Measurements from ENCODE around the gene TRIM6.
"Not testable (repeated sequence)": the region's sequence is repeated elsewhere in the genome, so short reads cannot be mapped to it uniquely, and the experiment has no call there.

Gene TRIM6

DNA sequence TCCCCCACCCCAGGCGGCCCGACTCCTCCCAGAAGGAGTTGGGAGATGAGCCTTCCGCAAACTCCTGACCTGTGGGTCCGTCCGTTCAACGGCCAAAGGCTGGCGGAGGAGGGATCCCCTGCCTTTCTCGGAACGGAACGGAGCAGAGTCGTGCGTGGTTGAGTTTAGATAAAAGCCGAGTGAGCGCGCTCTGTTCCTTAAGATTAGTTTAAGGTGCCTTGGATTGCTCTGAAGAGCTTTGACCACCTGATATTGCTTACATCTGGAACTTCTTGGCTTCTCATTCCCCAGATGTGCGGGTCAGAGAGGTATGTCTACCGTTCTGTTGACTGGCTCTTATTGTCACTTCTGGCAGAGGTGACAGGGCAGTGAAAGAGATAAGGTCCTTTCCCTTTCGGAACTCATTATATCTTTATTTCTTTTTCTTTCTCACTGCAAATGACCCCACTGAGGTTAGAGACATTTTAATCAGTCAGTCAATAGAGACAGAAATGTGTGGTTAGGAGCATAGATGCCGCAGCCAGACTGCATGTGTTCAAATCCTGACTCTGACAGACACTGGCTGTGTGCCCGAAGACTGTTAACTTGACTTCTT is at the start of gene TRIM6:
TSS of gene TRIM6 (plus strand) at position 31 of the 595 bp plus-strand sequence. CDS start at position 292, 261 bp downstream.
- DNase-seq (ENCODE audit: low spot score): peak; percentile 65

GRCh38 chr11:5547982-5548381 is 48.5 kb upstream of the TRIM6 start:
- DNase-seq (ENCODE audit: low spot score): no peak

GRCh38 chr11:5548440-5548839 is 48.0 kb upstream of the TRIM6 start, which contains the start of gene OR52H1:
TSS of gene OR52H1 (minus strand) at chr11:5548540. CDS start at chr11:5545505, 3,035 bp downstream.
- DNase-seq (ENCODE audit: low spot score): no peak

- DNase-seq (ENCODE audit: low spot score): peak; percentile 50
Observed at GRCh38 chr11:5550440-5551095, 45.9 kb upstream of the TRIM6 start.

- DNase-seq (ENCODE audit: low spot score): no peak
Observed at GRCh38 chr11:5553343-5553742, 43.1 kb upstream of the TRIM6 start.

DNA sequence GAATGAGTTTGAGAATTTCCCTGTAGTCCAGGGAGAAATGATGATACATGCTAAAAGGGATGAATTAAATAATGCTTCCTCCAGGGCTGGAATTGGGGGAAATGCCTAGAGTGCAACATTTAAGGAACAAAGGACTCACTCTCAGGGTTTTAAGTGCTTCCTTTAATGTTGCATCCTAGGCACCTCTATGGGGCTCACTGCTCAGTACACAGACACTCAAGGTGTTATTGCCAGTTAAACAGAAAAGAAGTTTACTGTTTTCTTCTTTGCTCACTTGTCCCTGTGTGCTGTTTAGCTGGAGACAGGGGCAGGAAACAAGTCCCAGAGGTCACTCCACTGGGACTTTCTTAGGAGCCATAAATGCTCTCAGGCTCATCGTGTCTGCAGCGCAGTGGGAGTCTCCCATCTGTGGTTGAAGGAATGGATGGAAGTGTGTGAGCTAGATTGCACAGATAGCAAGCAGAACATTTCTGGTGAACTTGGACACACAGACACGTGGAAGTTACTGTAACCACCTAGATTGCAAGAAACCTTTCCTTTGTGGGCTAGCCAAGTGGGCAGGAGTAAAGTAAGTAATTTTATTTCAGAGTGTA is 39.7 kb upstream of the TRIM6 start:
- no peak for DNase-seq (ENCODE audit: low spot score)

DNA sequence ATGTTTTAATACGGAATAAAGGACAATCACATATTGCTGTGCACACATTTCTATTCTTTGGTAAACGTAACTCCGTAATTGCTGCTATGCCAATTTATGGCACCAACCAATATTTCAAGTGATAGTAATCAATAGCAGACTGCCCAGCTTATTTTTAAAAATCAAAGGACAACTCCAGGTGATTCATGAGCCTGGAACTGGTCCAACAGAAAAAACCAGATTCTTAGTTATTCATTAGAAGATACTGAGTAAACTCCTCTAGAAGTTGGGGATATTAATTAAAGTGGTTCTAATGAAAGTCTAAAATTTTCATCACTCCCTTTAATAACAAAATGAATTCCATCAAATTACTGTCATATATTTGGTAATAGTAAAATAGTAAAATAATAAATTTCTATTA is 38.7 kb upstream of the TRIM6 start:
- no peak for DNase-seq (ENCODE audit: low spot score)

DNA sequence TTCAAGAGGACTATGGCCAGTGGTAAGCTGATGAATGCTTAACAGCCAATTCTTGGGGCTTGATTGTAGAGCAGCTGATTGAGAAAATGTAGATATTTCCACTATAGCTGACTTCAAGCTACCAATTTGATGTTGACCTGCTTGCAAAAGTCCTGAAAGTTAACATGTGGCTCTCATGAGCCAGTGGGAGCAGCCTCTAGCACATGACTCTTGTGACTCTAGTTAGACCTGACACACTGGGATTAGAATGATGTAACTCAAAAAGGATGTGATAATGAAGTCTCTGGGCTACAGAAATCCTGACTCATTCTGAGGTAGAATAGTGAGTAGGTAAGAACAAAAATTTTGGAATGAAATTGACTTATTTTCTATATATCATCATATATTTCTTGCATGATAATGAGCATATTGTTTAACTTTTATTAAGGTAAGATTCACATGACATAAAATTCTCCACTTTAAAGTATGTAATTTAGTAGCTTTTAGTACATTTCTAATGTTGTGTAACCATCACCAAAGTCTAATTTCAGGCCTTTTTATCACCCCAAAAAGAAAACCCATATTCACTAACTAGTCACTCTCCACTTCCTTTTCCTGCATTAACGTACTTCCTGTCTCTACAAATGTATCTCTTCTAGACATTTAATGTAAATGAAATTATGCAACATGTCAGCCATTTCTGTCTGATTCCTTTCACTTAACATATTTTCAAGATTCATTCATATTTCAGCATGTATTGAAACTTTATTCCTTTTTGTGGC is 32.0 kb upstream of the TRIM6 start:
- no peak for DNase-seq (ENCODE audit: low spot score)

GRCh38 chr11:5574654-5575053 is 21.8 kb upstream of the TRIM6 start:
- DNase-seq (ENCODE audit: low spot score): no peak

GRCh38 chr11:5575152-5575551 is 21.3 kb upstream of the TRIM6 start:
- no peak for DNase-seq (ENCODE audit: low spot score)

DNA sequence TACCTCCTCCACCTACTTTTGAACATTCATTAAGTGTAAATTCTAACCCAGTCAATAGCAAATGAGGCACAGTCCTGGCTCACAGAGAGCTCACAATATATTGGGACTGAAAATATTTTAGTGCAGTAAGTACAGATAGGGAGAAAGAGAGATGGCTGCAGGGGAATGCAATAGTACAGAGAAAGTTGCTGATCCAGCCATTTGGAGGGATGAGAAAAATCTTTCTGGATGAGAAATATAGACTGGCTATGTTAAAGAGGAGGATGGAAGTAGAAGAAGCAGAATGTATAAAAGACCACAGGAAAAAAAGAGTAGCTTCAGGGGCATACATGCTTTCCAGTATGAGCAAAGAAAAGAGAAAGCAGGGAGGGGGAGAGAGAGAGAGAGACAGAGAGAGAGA is 19.3 kb upstream of the TRIM6 start:
- DNase-seq (ENCODE audit: low spot score): no peak

- DNase-seq (ENCODE audit: low spot score): no peak
Observed at GRCh38 chr11:5580577-5580976, 15.9 kb upstream of the TRIM6 start, which contains the start of gene OR52B6. TSS of gene OR52B6 (plus strand) at chr11:5580877. CDS start at chr11:5580877, 0 bp downstream.

DNA sequence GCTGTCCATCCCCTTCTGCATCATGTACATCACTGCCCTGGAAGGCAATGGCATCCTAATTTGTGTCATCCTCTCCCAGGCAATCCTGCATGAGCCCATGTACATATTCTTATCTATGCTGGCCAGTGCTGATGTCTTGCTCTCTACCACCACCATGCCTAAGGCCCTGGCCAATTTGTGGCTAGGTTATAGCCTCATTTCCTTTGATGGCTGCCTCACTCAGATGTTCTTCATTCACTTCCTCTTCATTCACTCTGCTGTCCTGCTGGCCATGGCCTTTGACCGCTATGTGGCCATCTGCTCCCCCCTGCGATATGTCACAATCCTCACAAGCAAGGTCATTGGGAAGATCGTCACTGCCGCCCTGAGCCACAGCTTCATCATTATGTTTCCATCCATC is 15.4 kb upstream of the TRIM6 start:
- no peak for DNase-seq (ENCODE audit: low spot score)

- not testable (repeated sequence) for DNase-seq (ENCODE audit: low spot score)
Observed at GRCh38 chr11:5584458-5584857, 12.0 kb upstream of the TRIM6 start.

- not testable (repeated sequence) for DNase-seq (ENCODE audit: low spot score)
Observed at GRCh38 chr11:5589906-5590305, 6.5 kb upstream of the TRIM6 start.

- no peak for DNase-seq (ENCODE audit: low spot score)
Observed at GRCh38 chr11:5591613-5592012, 4.8 kb upstream of the TRIM6 start.

DNA sequence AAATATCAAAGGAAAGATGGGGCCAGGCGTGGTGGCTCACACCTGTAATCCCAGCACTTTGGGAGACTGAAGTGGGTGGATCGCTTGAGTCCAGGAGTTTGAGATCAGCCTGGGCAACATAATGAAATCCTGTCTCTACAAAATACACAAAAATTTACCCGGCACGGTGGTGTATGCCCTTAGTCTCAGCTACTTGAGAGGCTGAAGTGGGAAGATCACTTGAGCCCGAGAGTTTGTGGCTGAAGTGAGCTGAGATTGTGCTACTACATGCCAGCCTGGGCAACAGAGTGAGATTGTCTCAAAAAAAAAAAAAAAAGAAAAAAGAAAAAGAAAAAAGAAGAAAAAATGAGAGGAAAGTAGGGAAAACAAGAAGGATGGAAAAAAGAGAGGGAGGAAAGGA is 3.8 kb upstream of the TRIM6 start:
- DNase-seq (ENCODE audit: low spot score): no peak

GRCh38 chr11:5593146-5593545 is 3.3 kb upstream of the TRIM6 start:
- no peak for DNase-seq (ENCODE audit: low spot score)

DNA sequence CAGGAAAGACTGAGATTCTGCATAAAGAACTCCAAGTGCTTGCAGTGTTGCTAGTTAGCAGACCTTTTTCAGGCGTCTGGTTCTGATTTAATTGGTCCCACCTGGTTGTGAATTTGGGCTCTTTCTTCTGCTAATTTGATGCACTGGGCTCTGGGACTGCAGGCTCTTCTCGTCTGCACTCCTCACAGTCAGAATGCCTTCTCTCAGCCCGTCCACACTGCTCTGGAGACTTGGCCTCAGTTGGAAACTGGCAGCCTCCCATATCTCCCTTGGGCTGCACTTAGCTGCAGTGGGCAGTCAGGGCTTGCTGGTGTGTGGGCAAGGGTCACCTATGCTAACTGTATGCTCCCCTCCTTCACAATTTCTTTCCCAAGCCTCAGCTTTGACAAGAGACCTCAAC is 1.5 kb downstream of the TRIM6 start:
- no peak for DNase-seq (ENCODE audit: low spot score)

GRCh38 chr11:5600374-5600851 is 4.0 kb downstream of the TRIM6 start:
- DNase-seq (ENCODE audit: low spot score): peak; percentile 81

DNA sequence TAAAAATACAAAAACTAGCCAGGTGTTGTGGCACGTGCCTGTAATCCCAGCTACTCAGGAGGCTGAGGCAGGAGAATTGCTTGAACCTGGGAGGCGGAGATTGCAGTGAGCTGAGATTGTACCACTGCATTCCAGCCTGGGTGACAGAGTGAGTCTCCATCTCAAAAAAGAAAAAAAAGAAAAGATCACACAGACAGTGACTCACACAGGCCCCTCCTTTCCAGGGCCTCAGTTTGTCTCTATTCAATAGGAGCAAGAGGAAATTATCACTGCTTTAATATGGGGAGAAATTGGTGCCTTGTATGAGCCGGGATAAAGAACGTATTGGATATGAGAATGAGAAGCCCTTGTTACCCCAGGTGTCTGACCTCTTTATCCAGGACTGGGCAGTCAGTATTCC is 6.4 kb downstream of the TRIM6 start:
- peak; percentile 22 for DNase-seq (ENCODE audit: low spot score)

DNA sequence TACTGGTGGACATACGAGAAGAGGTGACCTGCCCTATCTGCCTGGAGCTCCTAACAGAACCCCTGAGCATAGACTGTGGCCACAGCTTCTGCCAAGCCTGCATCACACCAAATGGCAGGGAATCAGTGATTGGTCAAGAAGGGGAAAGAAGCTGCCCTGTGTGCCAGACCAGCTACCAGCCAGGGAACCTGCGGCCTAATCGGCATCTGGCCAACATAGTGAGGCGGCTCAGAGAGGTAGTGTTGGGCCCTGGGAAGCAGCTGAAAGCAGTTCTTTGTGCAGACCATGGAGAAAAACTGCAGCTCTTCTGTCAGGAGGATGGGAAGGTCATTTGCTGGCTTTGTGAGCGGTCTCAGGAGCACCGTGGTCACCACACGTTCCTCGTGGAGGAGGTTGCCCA is 6.9 kb downstream of the TRIM6 start:
- no peak for DNase-seq (ENCODE audit: low spot score)

DNA sequence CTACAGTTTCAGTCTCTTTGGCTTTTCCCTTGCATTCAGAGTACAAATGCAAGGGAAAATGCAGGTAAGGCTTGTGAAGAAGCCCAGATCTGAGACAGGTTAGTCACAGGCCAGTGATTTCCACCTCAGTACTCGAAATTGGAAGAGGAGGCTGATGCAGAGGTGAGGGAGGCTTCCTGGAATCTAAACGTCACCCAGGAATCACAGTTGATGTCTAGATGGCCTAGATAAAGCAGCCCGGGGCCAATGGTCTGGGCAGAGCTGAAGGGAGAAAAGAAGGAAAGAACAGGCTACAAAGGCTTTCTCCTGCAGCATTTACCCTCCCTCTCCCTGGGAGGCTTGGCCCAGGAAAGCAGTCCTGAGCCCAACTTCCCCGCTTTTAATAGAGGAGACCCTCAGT is 8.5 kb downstream of the TRIM6 start:
- no peak for DNase-seq (ENCODE audit: low spot score)
